Cardiac muscle cell (in vitro differentiated cells and primary cell): ENCODE data around the gene BCL11A. TPM values are rescaled to one million over a fixed set of nuclear protein-coding genes. Genes with fewer than 3 reads are reported as not detected.
A peak's percentile ranks its signal among the peaks of the same experiment; 100 is the strongest.

ENCODE experiments used
- DNase-seq, 2 donors: peaks; one replicate each; pipeline versions ENCODE4 v3.0.0 to v3.0.0-alpha.2; 2010 to 2017; ENCODE audit warnings: low read depth in 1 of 2, low spot score in 1 of 2
- H3K27ac ChIP-seq: fragments of 200-600 bp; sonication (generic); 2 replicates; pipeline ENCODE4 v1.5.1; 2016
- H3K27me3 ChIP-seq: fragments of 200-600 bp; sonication (generic); 2 replicates; pipeline ENCODE4 v1.6.0; 2016; ENCODE audit warnings: control low read depth
- H3K36me3 ChIP-seq: fragments of 200-600 bp; sonication (generic); 2 replicates; pipeline ENCODE4 v1.5.1; 2016; ENCODE audit warnings: control low read depth
- H3K4me1 ChIP-seq: fragments of 200-600 bp; sonication (generic); 2 replicates; pipeline ENCODE4 v1.8.1; 2017; ENCODE audit warnings: low read depth, mild to moderate bottlenecking, mixed run types
- H3K4me3 ChIP-seq: fragments of 200-600 bp; sonication (generic); 2 replicates; pipeline ENCODE4 v1.5.1; 2016; ENCODE audit warnings: mild to moderate bottlenecking
- H3K9me3 ChIP-seq: fragments of 200-600 bp; sonication (generic); 2 replicates; pipeline ENCODE4 v1.5.1; 2017; ENCODE audit warnings: low read depth, mild to moderate bottlenecking, control low read depth
- CTCF ChIP-seq: IDR thresholded peaks from 2 replicates; pipeline ENCODE4 v1.5.1; 2012; ENCODE audit warnings: low read depth, mild to moderate bottlenecking, low read length
- polyA plus RNA-seq: library from polyadenylated mRNA; unstranded; fragments of >200 nt; fragmentation: Nextera tagmentation; extraction: Ambion mirVana; gene quantifications from 2 replicates; pipeline ENCODE4 v1.2.1, GENCODE V29; 2016
- total RNA-seq: library from RNA; depleted of rRNA; stranded (reverse); fragments of >200 nt; gene quantifications from 2 replicates; pipeline ENCODE4 v1.2.3, GENCODE V29; 2016

Gene BCL11A
- total and polyA plus RNA-seq, 2 experiments from 2014 or later, result 15.7 to 19.8 TPM

- no peaks in the 10 kb centered on the region for H3K9me3 ChIP-seq
- no peak overlapping the region for H3K27ac ChIP-seq
- H3K4me1 ChIP-seq, result peaks cover 8% of the 10 kb centered on the region
- TF ChIP-seq CTCF, result no peak
- DNase-seq, result no peak
- H3K27me3 ChIP-seq, result no peaks in the 10 kb centered on the region
- no peak overlapping the region for H3K4me3 ChIP-seq
- no peaks in the 10 kb centered on the region for H3K36me3 ChIP-seq
Measured at GRCh38 chr2:60507211-60507965, 46.1 kb downstream of the BCL11A start.

- Histone ChIP-seq H3K9me3 (no peaks in the 10 kb centered on the region), H3K4me1 (peaks cover 8% of the 10 kb centered on the region), H3K27me3 (no peaks in the 10 kb centered on the region), H3K4me3 (no peak overlapping the region), H3K36me3 (no peaks in the 10 kb centered on the region), H3K27ac (no peak overlapping the region)
- TF ChIP-seq CTCF, result no peak
- DNase-seq, result no peak
Measured at GRCh38 chr2:60505880-60506260, 47.6 kb downstream of the BCL11A start.

- H3K4me1 ChIP-seq, result peaks cover 8% of the 10 kb centered on the region
- H3K27me3 ChIP-seq, result no peaks in the 10 kb centered on the region
- no peaks in the 10 kb centered on the region for H3K36me3 ChIP-seq
- TF ChIP-seq CTCF, result no peak
- DNase-seq, result peak in 1 of 2 donors; percentile 17
- no peaks in the 10 kb centered on the region for H3K9me3 ChIP-seq
- no peak overlapping the region for H3K27ac ChIP-seq
- no peak overlapping the region for H3K4me3 ChIP-seq
Measured at GRCh38 chr2:60505240-60505879, 48.1 kb downstream of the BCL11A start.

GRCh38 chr2:60504049-60504448 is 49.4 kb downstream of the BCL11A start:
- H3K4me1 ChIP-seq, result peaks cover 8% of the 10 kb centered on the region
- no peaks in the 10 kb centered on the region for H3K9me3 ChIP-seq
- no peaks in the 10 kb centered on the region for H3K36me3 ChIP-seq
- H3K27ac ChIP-seq, result no peak overlapping the region
- TF ChIP-seq CTCF, result no peak
- no peak overlapping the region for H3K4me3 ChIP-seq
- H3K27me3 ChIP-seq, result no peaks in the 10 kb centered on the region
- DNase-seq, result no peak

- no peaks in the 10 kb centered on the region for H3K9me3 ChIP-seq
- TF ChIP-seq CTCF, result no peak
- no peaks in the 10 kb centered on the region for H3K27me3 ChIP-seq
Measured at GRCh38 chr2:60502144-60502543, 51.3 kb downstream of the BCL11A start.

More at GRCh38 chr2:60502144-60502543, 51.3 kb downstream of the BCL11A start:
- Histone ChIP-seq H3K4me1 (peaks cover 8% of the 10 kb centered on the region), H3K27ac (no peak overlapping the region), H3K4me3 (no peak overlapping the region), H3K36me3 (no peaks in the 10 kb centered on the region)
- DNase-seq, result no peak
